Measurements from ENCODE around the gene WNT9B.

Gene WNT9B

DNA sequence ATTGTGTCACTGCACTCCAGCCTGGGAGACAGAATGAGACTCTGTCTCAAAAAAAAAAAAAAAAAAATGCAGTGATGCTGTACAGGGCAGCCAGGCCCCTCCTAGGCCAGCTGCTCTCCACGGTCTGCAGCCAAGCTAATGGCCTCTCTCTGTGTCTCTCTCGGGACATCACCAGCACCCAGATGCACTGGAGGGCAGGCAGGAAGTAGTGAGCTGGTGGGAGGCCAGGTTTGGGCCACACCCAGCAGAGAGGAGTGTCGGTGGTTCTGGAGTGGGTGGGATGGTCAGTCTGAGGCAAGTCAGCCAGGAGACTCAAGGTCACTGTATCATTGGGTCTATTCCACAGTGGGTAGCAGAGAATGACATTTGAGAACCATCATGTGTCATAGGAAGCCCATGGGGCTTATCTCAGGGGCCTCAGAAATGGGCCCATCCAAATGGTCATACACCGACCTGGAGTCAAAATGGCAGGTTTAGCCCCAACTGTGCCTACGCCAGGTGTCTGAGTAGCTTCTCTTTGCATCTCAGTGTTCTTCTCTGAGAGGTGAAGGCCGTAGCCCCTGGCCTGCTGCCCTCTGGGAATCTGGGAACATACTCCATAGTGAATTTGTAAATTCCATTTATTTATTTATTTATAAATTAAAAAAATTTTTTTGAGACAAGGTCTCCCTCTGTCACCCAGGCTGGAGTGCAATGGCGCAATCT is 22.7 kb downstream of the WNT9B start:
- CTCF ChIA-PET = interaction anchor here (1.2 to 1.9 kb wide), 2 partner anchors 9 to 15 kb away, joined by 5 read pairs; no protein-coding TSS in a partner anchor
- no peak overlapping the region for H3K4me3 ChIP-seq (ENCODE audit: low read depth, low read length)
- POLR2A ChIA-PET = no interaction called here
- no peak for DNase-seq (ENCODE audit: low read depth, low spot score)
- TF ChIP-seq, protein P1, sequence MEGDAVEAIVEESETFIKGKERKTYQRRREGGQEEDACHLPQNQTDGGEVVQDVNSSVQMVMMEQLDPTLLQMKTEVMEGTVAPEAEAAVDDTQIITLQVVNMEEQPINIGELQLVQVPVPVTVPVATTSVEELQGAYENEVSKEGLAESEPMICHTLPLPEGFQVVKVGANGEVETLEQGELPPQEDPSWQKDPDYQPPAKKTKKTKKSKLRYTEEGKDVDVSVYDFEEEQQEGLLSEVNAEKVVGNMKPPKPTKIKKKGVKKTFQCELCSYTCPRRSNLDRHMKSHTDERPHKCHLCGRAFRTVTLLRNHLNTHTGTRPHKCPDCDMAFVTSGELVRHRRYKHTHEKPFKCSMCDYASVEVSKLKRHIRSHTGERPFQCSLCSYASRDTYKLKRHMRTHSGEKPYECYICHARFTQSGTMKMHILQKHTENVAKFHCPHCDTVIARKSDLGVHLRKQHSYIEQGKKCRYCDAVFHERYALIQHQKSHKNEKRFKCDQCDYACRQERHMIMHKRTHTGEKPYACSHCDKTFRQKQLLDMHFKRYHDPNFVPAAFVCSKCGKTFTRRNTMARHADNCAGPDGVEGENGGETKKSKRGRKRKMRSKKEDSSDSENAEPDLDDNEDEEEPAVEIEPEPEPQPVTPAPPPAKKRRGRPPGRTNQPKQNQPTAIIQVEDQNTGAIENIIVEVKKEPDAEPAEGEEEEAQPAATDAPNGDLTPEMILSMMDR (IDR thresholded peaks at IDR 0.05; ENCODE audit: insufficient read depth, low read length, missing control alignments) = no peak

DNA sequence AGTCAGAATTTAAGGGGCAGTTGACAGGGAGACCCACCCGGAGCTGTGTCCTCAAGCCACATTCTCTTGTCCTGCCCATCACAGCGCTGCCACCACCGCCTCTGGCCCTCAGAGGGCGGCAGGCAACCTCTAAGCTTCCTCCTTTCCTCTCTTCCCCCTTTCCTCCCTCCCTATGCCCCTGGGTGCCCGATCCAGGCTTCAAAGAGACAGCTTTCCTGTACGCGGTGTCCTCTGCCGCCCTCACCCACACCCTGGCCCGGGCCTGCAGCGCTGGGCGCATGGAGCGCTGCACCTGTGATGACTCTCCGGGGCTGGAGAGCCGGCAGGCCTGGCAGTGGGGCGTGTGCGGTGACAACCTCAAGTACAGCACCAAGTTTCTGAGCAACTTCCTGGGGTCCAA is 23.5 kb downstream of the WNT9B start:
- DNase-seq (ENCODE audit: low read depth, low spot score) = no peak
- TF ChIP-seq, protein P1 (IDR thresholded peaks at IDR 0.05; ENCODE audit: insufficient read depth, low read length, missing control alignments) = no peak
- H3K4me3 ChIP-seq (ENCODE audit: low read depth, low read length) = no peak overlapping the region
- ChIA-PET CTCF (interaction anchor here (1.2 kb wide), 1 partner anchor 9 kb away, joined by 5 read pairs; no protein-coding TSS in a partner anchor), POLR2A (no interaction called here)

DNA sequence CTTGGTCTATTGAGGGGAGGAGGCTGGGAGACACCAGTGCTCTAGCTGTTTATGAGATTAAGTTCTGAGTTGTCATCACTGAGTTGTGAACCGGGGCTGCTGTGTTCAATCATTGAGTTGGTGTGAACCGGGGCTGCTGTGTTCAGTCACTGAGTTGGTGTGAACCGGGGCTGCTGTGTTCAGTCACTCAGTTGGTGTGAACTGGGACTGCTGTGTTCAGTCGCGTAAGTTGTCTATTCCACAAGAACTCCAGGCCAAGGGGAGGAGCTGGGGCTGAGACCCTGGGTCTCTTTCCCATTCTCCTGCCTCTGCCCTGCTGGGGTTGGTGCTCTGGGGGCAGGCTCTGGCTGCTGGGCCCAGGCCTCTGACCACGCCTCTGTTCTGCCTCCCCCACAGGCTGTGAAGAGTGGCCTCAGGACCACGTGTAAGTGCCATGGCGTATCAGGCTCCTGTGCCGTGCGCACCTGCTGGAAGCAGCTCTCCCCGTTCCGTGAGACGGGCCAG is 24.5 kb downstream of the WNT9B start:
- ChIA-PET CTCF (interaction anchor here (1.0 to 2.0 kb wide), 3 partner anchors 10 to 34 kb away, joined by 3 to 6 read pairs (median 3); no protein-coding TSS in a partner anchor), POLR2A (no interaction called here)
- no peak overlapping the region for H3K4me3 ChIP-seq (ENCODE audit: low read depth, low read length)
- TF ChIP-seq, protein P1 (IDR thresholded peaks at IDR 0.05; ENCODE audit: insufficient read depth, low read length, missing control alignments) = no peak
- no peak for DNase-seq (ENCODE audit: low read depth, low spot score)

DNA sequence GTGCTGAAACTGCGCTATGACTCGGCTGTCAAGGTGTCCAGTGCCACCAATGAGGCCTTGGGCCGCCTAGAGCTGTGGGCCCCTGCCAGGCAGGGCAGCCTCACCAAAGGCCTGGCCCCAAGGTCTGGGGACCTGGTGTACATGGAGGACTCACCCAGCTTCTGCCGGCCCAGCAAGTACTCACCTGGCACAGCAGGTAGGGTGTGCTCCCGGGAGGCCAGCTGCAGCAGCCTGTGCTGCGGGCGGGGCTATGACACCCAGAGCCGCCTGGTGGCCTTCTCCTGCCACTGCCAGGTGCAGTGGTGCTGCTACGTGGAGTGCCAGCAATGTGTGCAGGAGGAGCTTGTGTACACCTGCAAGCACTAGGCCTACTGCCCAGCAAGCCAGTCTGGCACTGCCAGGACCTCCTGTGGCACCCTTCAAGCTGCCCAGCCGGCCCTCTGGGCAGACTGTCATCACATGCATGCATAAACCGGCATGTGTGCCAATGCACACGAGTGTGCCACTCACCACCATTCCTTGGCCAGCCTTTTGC is 25.0 kb downstream of the WNT9B start:
- TF ChIP-seq, protein P1 (IDR thresholded peaks at IDR 0.05; ENCODE audit: insufficient read depth, low read length, missing control alignments) = peak; percentile 31
- POLR2A ChIA-PET = no interaction called here
- CTCF ChIA-PET = interaction anchor here (1.0 to 2.0 kb wide), 4 partner anchors 10 to 34 kb away, joined by 3 to 6 read pairs (median 3); no protein-coding TSS in a partner anchor
- no peak for DNase-seq (ENCODE audit: low read depth, low spot score)
- no peak overlapping the region for H3K4me3 ChIP-seq (ENCODE audit: low read depth, low read length)

DNA sequence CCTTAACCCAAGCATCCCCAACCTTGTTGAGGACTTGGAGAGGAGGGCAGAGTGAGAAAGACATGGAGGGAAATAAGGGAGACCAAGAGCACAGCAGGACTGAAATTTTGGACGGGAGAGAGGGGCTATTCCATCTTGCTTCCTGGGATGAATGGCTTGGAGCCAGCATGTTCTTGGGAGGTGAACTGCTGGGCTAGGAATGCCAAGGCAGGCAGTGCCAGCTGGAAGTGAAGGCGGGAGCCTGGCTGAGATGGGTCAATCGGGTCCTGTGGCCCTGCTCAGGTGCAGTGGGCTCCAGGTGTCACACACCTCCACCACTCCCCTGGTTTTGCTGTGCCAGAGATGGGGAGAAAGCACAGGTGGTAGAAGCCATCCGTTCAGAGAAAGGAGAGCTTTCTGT is 25.5 kb downstream of the WNT9B start:
- TF ChIP-seq, protein P1 (IDR thresholded peaks at IDR 0.05; ENCODE audit: insufficient read depth, low read length, missing control alignments) = no peak
- POLR2A ChIA-PET = no interaction called here
- DNase-seq (ENCODE audit: low read depth, low spot score) = no peak
- no peak overlapping the region for H3K4me3 ChIP-seq (ENCODE audit: low read depth, low read length)
- CTCF ChIA-PET = interaction anchor here (1.1 to 2.0 kb wide), 3 partner anchors 9 to 23 kb away, joined by 3 to 6 read pairs (median 3); no protein-coding TSS in a partner anchor

DNA sequence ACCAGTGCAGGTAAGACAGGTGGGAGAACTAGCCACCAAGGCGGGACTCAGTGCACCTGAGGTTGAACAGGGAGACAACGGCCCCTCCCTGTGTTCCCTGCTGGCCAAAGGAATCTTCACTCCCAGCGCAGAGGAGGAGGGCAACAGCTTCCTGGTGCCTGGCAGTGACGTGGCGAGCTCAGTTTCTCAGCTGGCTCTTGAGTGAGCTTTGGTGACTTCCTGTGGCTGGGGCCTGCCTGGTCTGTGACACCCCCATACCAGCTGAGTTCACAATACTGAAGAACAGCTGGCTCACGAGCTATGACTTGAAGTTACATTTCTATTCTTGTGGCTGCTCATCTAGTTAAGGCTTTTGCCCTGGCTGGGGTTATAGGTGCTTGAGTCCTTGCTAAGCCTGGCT is 26.1 kb downstream of the WNT9B start:
- no peak for DNase-seq (ENCODE audit: low read depth, low spot score)
- ChIA-PET CTCF (interaction anchor here (1.1 to 2.0 kb wide), 2 partner anchors 9 to 16 kb away, joined by 3 to 6 read pairs; no protein-coding TSS in a partner anchor), POLR2A (no interaction called here)

More for the DNA sequence above, 26.1 kb downstream of the WNT9B start:
- H3K4me3 ChIP-seq (ENCODE audit: low read depth, low read length) = no peak overlapping the region
- TF ChIP-seq, protein P1 (IDR thresholded peaks at IDR 0.05; ENCODE audit: insufficient read depth, low read length, missing control alignments) = no peak

Measured in AG04449 (cell line).